HEK293T (cell line): ENCODE data around the gene GRID1.

ENCODE experiments used
- CTCF ChIA-PET: fragments of 350-600 bp; formaldehyde crosslinking; extraction: SDS; loops from one replicate; lab custom pipeline; 2021; ENCODE audit warnings: antibody characterized with exemption, inconsistent platforms; lab: Yijun Ruan, JAX
- POLR2A ChIA-PET: fragments of 350-600 bp; formaldehyde crosslinking; extraction: SDS; loops from one replicate; lab custom pipeline; 2020; ENCODE audit warnings: antibody characterized with exemption, inconsistent platforms; lab: Yijun Ruan, JAX
- DNase-seq: peaks from one replicate; pipeline ENCODE4 v3.0.0; 2012; ENCODE audit warnings: mixed read lengths; ENCODE audit errors: extremely low spot score
- ARNT ChIP-seq: fragments of 450-650 bp; IDR thresholded peaks from 2 replicates; pipeline ENCODE4 v1.6.1; 2017; ENCODE audit warnings: mild to moderate bottlenecking
- BHLHE40 ChIP-seq: fragments of 450-650 bp; IDR thresholded peaks from 2 replicates; pipeline ENCODE4 v1.6.1; 2016; ENCODE audit warnings: mild to moderate bottlenecking, moderate library complexity, borderline replicate concordance
- CTBP1 ChIP-seq: fragments of 450-650 bp; IDR thresholded peaks from 2 replicates; pipeline ENCODE4 v1.6.1; 2016; ENCODE audit warnings: borderline replicate concordance
- ELF4 ChIP-seq: fragments of 450-650 bp; IDR thresholded peaks from 2 replicates; pipeline ENCODE4 v1.6.1; 2017; ENCODE audit warnings: antibody characterized with exemption
- FOXA1 ChIP-seq: fragments of 450-650 bp; IDR thresholded peaks from 2 replicates; pipeline ENCODE4 v1.6.1; 2016; ENCODE audit warnings: mild to moderate bottlenecking
- FOXK2 ChIP-seq: fragments of 450-650 bp; IDR thresholded peaks from 2 replicates; pipeline ENCODE4 v1.6.1; 2016; ENCODE audit warnings: mild to moderate bottlenecking
- FOXM1 ChIP-seq: fragments of 450-650 bp; IDR thresholded peaks from 2 replicates; pipeline ENCODE4 v1.6.1; 2017; ENCODE audit warnings: mild to moderate bottlenecking, borderline replicate concordance
- HDGF ChIP-seq: fragments of 450-650 bp; IDR thresholded peaks from 2 replicates; pipeline ENCODE4 v1.6.1; 2017; ENCODE audit warnings: antibody characterized with exemption, borderline replicate concordance
- L3MBTL2 ChIP-seq: fragments of 450-650 bp; conservative IDR thresholded peaks from 2 replicates; pipeline ENCODE4 v1.6.1; 2016; ENCODE audit warnings: mild to moderate bottlenecking
- LEF1 ChIP-seq: fragments of 450-650 bp; IDR thresholded peaks from 2 replicates; pipeline ENCODE4 v1.6.1; 2017; ENCODE audit warnings: mild to moderate bottlenecking, borderline replicate concordance
- NFRKB ChIP-seq: fragments of 450-650 bp; IDR thresholded peaks from 2 replicates; pipeline ENCODE4 v1.6.1; 2016; ENCODE audit warnings: mild to moderate bottlenecking, moderate library complexity
- SP1 ChIP-seq: fragments of 450-650 bp; IDR thresholded peaks from 2 replicates; pipeline ENCODE4 v1.6.1; 2017
- SUZ12 ChIP-seq: fragments of 450-650 bp; IDR thresholded peaks from 2 replicates; pipeline ENCODE4 v1.6.1; 2016; ENCODE audit warnings: mild to moderate bottlenecking
- TARDBP ChIP-seq: fragments of 450-650 bp; IDR thresholded peaks from 2 replicates; pipeline ENCODE4 v1.6.1; 2016
- ZNF384 ChIP-seq: fragments of 450-650 bp; IDR thresholded peaks from 2 replicates; pipeline ENCODE4 v1.6.1; 2016
- TF ChIP-seq, protein P1 (sequence below): fragments of 450-650 bp; IDR thresholded peaks from 2 replicates; pipeline ENCODE4 v1.6.1; 2016

Gene GRID1

GRCh38 chr10:85643845-85644525 lies 722.6 kb downstream of the GRID1 start:
- TF ChIP-seq FOXA1 = no peak
- no peak for TF ChIP-seq L3MBTL2
- TF ChIP-seq ARNT = no peak
- no peak for TF ChIP-seq ZNF384
- no peak for TF ChIP-seq ELF4
- no peak for TF ChIP-seq LEF1
- no peak for TF ChIP-seq FOXK2
- TF ChIP-seq HDGF = no peak
- no peak for TF ChIP-seq SUZ12
- no peak for TF ChIP-seq FOXM1
- no peak for TF ChIP-seq CTBP1
- TF ChIP-seq NFRKB = no peak
- no peak for TF ChIP-seq TARDBP
- TF ChIP-seq SP1 = no peak
- TF ChIP-seq, protein P1, sequence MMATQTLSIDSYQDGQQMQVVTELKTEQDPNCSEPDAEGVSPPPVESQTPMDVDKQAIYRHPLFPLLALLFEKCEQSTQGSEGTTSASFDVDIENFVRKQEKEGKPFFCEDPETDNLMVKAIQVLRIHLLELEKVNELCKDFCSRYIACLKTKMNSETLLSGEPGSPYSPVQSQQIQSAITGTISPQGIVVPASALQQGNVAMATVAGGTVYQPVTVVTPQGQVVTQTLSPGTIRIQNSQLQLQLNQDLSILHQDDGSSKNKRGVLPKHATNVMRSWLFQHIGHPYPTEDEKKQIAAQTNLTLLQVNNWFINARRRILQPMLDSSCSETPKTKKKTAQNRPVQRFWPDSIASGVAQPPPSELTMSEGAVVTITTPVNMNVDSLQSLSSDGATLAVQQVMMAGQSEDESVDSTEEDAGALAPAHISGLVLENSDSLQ = no peak
- TF ChIP-seq BHLHE40 = no peak
- no peak for DNase-seq
- ChIA-PET POLR2A (no interaction called here), CTCF (no interaction called here)

- no peak for DNase-seq
- POLR2A ChIA-PET = no interaction called here
- CTCF ChIA-PET = no interaction called here
- TF ChIP-seq ZNF384 (no peak), FOXM1 (no peak), ELF4 (no peak)
- TF ChIP-seq, protein P1 = no peak
Measured at GRCh38 chr10:85643171-85643844, 723.3 kb downstream of the GRID1 start.

- ChIA-PET CTCF (interaction anchor here (0.6 kb wide), 1 partner anchor 288 kb away, joined by 3 read pairs; no protein-coding TSS in a partner anchor), POLR2A (no interaction called here)
- TF ChIP-seq ARNT = no peak
- TF ChIP-seq TARDBP = no peak
- no peak for TF ChIP-seq NFRKB
- peak; percentile 65; the same call in 1 of the 2 replicates for TF ChIP-seq CTBP1
- DNase-seq = peak; percentile 12
Measured at GRCh38 chr10:85642421-85643170, 724.0 kb downstream of the GRID1 start.

DNA sequence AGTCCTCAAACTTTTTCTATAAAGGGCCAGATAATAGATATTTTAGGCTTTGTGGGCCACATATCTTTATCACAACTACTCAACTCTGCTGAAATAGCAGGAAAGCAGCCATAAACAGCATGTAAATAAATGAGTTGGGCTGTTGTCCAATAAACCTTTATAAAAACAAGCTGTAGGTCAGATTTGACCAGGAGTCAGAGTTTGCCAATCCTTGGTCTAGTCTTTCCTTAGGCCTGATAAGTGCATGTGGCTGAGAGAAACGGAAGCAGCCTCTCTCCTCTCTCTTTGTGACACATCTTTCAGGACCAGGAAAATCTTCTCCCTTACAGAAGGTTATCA lies 724.5 kb downstream of the GRID1 start:
- TF ChIP-seq ARNT (no peak), SP1 (no peak), FOXK2 (no peak), TARDBP (no peak), HDGF (no peak), L3MBTL2 (no peak)
- no peak for DNase-seq
- CTCF ChIA-PET = interaction anchor here (0.6 kb wide), 2 partner anchors 288 to 1017 kb away, joined by 3 read pairs; no protein-coding TSS in a partner anchor
- POLR2A ChIA-PET = no interaction called here

- ChIA-PET POLR2A (no interaction called here), CTCF (interaction anchor here (0.6 kb wide), 1 partner anchor 1017 kb away, joined by 3 read pairs; no protein-coding TSS in a partner anchor)
- TF ChIP-seq TARDBP = no peak
- TF ChIP-seq HDGF = no peak
- no peak for TF ChIP-seq ELF4
- no peak for TF ChIP-seq FOXA1
- TF ChIP-seq ZNF384 = no peak
- TF ChIP-seq ARNT = no peak
- no peak for TF ChIP-seq LEF1
- TF ChIP-seq CTBP1 = no peak
- TF ChIP-seq, protein P1 = no peak
- TF ChIP-seq SUZ12 = no peak
- no peak for TF ChIP-seq FOXM1
- TF ChIP-seq SP1 = no peak
- no peak for TF ChIP-seq L3MBTL2
- TF ChIP-seq FOXK2 = no peak
- no peak for TF ChIP-seq BHLHE40
- no peak for TF ChIP-seq NFRKB
- no peak for DNase-seq
Measured at GRCh38 chr10:85641479-85642009, 725.1 kb downstream of the GRID1 start.

DNA sequence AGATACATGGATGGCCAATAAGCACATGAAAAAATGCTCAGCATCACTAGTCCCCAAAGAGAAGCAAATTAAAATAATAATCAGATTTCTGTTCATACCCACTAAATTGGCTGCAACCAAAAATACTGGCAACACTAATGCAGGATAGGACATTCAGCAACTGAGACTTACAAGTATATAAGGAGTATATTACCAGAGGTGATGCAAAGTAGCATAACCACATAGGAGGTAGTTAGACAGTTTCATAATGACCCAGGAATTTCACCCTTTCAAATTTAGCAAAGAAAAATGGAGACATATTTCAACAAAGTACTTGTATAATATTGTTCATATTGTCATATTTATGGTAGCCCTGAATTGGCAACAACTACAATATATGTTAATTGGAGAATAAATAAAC lies 727.8 kb downstream of the GRID1 start:
- TF ChIP-seq BHLHE40 (no peak), TARDBP (no peak), SP1 (no peak), ZNF384 (no peak), HDGF (no peak), NFRKB (no peak)
- TF ChIP-seq, protein P1 = no peak
- CTCF ChIA-PET = no interaction called here
- no peak for DNase-seq
- POLR2A ChIA-PET = no interaction called here
